AG04449 (cell line): ENCODE results near the gene COX10.

Experiments
- CTCF ChIA-PET: fragments of 350-600 bp; formaldehyde crosslinking; extraction: SDS; loops from one replicate; lab custom pipeline; 2021; ENCODE audit warnings: antibody characterized with exemption; lab: Yijun Ruan, JAX
- POLR2A ChIA-PET: fragments of 400-600, 350-600 bp; formaldehyde crosslinking; extraction: SDS; loops from one replicate; lab custom pipeline; 2020; ENCODE audit warnings: antibody characterized with exemption, inconsistent platforms; lab: Yijun Ruan, JAX
- DNase-seq: peaks from one replicate; pipeline ENCODE4 v3.0.0-alpha.2; 2010; ENCODE audit warnings: low read depth, low spot score
- H3K4me3 ChIP-seq: 2 replicates; pipeline ENCODE4 v1.5.1; 2011; ENCODE audit warnings: low read depth, mild to moderate bottlenecking, control low read depth, low read length
- TF ChIP-seq, protein P1 (sequence below): IDR thresholded peaks from one replicate; pipeline ENCODE4 v1.5.1; 2011; ENCODE audit warnings: mild to moderate bottlenecking, moderate library complexity, low read length, control low read depth, inconsistent platforms; ENCODE audit not compliant: insufficient read depth; ENCODE audit errors: missing control alignments

Gene COX10

DNA sequence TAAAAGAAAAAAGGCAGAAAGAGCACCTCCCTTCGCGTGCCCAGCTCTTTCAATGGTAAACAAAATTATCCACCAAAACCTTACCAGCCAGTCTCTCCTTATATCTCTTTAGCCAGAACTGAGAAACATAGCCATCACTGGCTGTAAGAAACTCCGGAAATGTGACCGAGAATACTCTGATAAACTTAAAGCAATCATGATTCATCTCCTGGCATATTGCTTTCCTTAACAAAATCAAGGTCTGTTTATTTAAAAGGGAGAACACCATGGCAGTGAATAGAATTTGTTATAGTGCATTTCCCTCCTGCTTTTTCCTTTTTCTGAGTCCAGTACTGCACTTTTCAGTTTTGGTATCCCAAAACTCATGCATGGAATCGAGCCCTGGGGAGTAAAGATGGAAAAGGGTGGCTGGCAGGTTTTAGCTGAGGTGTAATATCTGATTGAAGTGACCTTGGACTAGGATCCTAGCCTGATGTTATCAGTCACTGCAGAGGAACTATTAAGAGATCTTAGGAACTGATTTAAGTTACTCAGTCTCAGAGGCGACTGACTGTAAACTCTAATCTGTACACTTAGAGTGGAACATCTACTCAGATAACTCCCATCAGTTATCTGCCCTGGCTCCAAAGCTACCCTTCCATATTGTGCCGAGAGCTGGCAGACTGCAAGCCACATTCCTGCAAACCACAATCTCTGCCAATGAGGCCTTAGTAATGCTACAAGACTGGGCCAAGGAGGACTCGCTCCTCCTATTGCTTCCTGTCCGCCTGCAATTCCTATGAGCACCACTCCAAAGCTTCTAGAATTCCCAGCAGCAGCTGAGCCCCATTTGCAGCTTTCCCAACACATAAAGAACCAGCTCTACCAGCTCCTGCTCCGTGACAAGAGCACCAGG is 7.4 kb upstream of the COX10 start:
- TF ChIP-seq, protein P1, sequence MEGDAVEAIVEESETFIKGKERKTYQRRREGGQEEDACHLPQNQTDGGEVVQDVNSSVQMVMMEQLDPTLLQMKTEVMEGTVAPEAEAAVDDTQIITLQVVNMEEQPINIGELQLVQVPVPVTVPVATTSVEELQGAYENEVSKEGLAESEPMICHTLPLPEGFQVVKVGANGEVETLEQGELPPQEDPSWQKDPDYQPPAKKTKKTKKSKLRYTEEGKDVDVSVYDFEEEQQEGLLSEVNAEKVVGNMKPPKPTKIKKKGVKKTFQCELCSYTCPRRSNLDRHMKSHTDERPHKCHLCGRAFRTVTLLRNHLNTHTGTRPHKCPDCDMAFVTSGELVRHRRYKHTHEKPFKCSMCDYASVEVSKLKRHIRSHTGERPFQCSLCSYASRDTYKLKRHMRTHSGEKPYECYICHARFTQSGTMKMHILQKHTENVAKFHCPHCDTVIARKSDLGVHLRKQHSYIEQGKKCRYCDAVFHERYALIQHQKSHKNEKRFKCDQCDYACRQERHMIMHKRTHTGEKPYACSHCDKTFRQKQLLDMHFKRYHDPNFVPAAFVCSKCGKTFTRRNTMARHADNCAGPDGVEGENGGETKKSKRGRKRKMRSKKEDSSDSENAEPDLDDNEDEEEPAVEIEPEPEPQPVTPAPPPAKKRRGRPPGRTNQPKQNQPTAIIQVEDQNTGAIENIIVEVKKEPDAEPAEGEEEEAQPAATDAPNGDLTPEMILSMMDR, result no peak
- ChIA-PET CTCF (interaction anchor here (0.7 to 1.5 kb wide), 7 partner anchors 15 to 1043 kb away, joined by 3 to 5 read pairs (median 3); no protein-coding TSS in a partner anchor), POLR2A (interaction anchor here (0.9 kb wide), 1 partner anchor 239 kb away, joined by 3 read pairs; the partner anchor contains the start of gene HS3ST3B1)
- peak; percentile 67 for DNase-seq
- H3K4me3 ChIP-seq, result no peak overlapping the region; the same call in 1 of the 2 replicates

DNA sequence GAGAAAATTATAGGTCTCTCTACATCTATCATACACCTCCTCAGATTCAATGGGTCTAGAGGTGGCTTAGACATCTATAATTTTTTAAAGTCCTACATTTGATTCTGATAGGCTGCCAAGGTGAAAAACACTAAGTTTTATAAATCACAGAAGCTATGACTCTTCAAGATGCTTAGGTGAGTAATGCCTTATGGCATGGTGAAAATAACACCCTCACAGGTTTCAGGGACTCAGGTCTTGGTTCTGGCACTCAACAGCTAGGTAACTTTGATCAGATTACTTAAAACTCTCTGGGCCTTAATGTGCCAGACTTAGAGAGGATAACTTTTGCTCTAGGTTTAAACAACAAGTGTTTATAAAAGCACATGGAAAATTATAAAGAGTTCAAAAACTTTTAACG is 2.0 kb upstream of the COX10 start:
- ChIA-PET CTCF (interaction anchor here (1.4 kb wide), 1 partner anchor 473 kb away, joined by 4 read pairs; no protein-coding TSS in a partner anchor), POLR2A (no interaction called here)
- TF ChIP-seq, protein P1, result no peak

DNA sequence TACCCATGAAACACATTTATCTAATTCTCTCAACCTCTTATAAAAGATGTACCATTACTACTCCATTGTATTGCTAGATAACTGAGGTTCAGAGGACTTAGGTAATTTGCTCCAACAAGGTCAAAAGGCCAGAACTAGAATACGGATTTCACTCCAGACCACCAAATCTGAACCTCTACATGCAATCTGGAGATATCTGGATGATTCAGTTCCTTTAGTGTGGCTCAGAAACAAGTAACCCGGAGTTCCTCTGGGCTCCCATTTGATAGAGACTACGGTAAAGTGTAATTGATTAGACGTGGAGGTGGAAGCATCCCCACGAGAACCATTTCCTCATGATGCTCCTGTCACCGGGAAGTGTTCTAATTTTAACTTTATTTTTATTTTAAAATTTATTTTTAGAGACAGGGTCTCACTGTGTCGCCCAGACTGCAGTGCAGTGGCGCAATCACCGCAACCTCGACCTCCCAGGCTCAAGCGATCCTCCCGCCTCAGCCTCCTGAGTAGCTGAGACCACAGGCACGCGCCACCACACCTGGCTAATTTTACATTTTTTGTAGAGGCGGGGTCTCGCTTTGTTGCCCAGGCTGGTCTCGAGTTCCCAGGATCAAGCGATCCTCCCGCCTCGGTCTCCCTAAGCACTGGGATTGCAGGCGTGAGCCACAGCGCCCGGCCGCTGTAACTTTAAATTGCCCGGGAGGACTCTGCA is 608 bp upstream of the COX10 start:
- TF ChIP-seq, protein P1, result no peak
- H3K4me3 ChIP-seq, result peak overlapping the region; percentile 96
- CTCF ChIA-PET, result no interaction called here
- POLR2A ChIA-PET, result interaction anchor here (0.7 kb wide), 1 partner anchor 960 kb away, joined by 3 read pairs; no protein-coding TSS in a partner anchor
- no peak for DNase-seq

More for the DNA sequence above, 2.0 kb upstream of the COX10 start:
- no peak for DNase-seq
- H3K4me3 ChIP-seq, result no peak overlapping the region

DNA sequence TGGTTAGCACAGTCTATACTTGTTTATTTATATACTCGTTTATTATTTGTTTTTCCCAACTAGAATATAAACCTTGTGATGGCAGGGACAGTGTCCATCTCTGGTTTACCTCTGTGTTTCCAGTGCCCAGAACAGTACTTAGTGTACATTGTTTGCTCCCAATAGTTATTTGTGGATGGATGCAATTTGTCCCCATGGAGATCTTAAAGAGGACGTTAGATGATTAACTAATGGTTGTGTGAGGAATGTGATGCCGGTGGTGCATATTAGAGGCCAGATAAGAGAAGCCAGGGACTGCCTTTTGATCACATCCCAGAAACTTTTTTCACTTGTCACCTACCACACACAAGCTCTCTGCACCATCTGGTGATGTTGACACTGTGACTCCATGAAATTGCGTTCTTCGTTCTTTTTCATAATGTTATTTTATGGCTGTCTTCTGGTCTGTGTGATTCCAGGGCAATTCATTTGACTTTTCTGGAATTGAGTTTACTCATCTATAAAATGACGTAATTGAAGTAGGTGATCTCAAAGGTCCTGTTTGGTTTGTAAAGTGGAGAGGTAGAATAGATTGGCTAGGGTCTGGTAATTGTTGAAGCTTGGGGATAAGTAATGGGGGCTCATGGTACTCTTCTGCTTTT is 1.2 kb downstream of the COX10 start:
- H3K4me3 ChIP-seq, result peak overlapping the region; percentile 96
- POLR2A ChIA-PET, result interaction anchor here (0.9 kb wide), 1 partner anchor 233 kb away, joined by 3 read pairs; no protein-coding TSS in a partner anchor
- no peak for DNase-seq
- CTCF ChIA-PET, result no interaction called here
- TF ChIP-seq, protein P1, result no peak

DNA sequence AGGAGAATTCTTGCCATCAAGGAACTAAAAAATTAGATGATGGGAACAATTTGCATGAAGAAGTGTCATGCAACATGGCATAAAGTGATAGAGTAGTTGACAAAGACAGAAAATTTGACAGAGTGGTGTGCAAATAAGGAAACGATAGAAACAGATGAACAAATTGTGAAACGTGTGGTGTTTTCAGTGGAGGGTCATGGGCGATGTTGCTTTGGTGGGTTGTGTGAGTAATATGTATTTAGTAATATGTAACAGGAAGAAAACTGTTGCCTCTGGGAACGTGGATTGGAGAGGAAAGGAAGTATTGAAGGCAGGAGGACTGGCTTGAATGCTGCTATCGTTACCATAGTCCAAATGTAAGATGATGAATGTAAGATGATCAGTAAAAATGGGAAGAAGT is 3.6 kb downstream of the COX10 start:
- CTCF ChIA-PET, result no interaction called here
- no peak overlapping the region for H3K4me3 ChIP-seq
- TF ChIP-seq, protein P1, result no peak
- DNase-seq, result no peak
- POLR2A ChIA-PET, result no interaction called here
